CD8-positive, alpha-beta memory T cell (primary cell): ENCODE data around the gene TOP2B. TPM values are rescaled to one million over a fixed set of nuclear protein-coding genes. Genes with fewer than 3 reads are reported as not detected.
A peak's percentile ranks its signal among the peaks of the same experiment; 100 is the strongest.

Experiments
- CTCF ChIA-PET: fragments of 350-600 bp; sonication (Branson Sonifier 250); formaldehyde crosslinking; loops from one replicate; lab custom pipeline; 2021; ENCODE audit warnings: antibody characterized with exemption; lab: Charles Lee
- POLR2A ChIA-PET: fragments of 350-600 bp; sonication (Branson Sonifier 250); formaldehyde crosslinking; loops from one replicate; lab custom pipeline; 2021; ENCODE audit warnings: antibody characterized with exemption; lab: Charles Lee
- DNase-seq, 5 donors: peaks; one replicate each; pipeline versions ENCODE4 v3.0.0 to v3.0.0-alpha.2; 2020 to 2022; ENCODE audit warnings: mixed read lengths in 1 of 5
- H3K27ac ChIP-seq: one replicate; pipeline ENCODE4 v1.7.0; 2013; ENCODE audit warnings: low read depth, mild to moderate bottlenecking, low read length, moderate library complexity
- H3K27me3 ChIP-seq: 2 replicates; pipeline ENCODE4 v1.7.0; 2013; ENCODE audit warnings: low read length, mild to moderate bottlenecking; ENCODE audit not compliant: insufficient read depth, poor library complexity, severe bottlenecking
- H3K36me3 ChIP-seq: 2 replicates; pipeline ENCODE4 v1.7.0; 2013; ENCODE audit warnings: mild to moderate bottlenecking, low read length, moderate library complexity; ENCODE audit not compliant: insufficient read depth
- H3K4me1 ChIP-seq: 2 replicates; pipeline ENCODE4 v1.7.0; 2013; ENCODE audit warnings: mild to moderate bottlenecking, low read length, moderate library complexity; ENCODE audit not compliant: insufficient read depth
- H3K4me3 ChIP-seq: 2 replicates; pipeline ENCODE4 v1.7.0; 2013; ENCODE audit warnings: mild to moderate bottlenecking, low read length
- H3K9me3 ChIP-seq: 2 replicates; pipeline ENCODE4 v1.7.0; 2013; ENCODE audit warnings: mild to moderate bottlenecking, low read length
- H3K27ac Mint-ChIP-seq, 8 donors: one replicate each; pipeline ENCODE4 v1.8.0; 2020 to 2021; ENCODE audit warnings: mixed read lengths in 8 of 8, mild to moderate bottlenecking in 6 of 8, inconsistent platforms in 3 of 8, moderate library complexity in 3 of 8
- H3K27me3 Mint-ChIP-seq, 2 donors: one replicate each; pipeline ENCODE4 v1.8.0; 2020 to 2021; ENCODE audit warnings: mixed read lengths in 2 of 2, mild to moderate bottlenecking in 1 of 2, moderate library complexity in 1 of 2
- H3K36me3 Mint-ChIP-seq, 3 donors: one replicate each; pipeline ENCODE4 v1.8.0; 2020 to 2021; ENCODE audit warnings: mixed read lengths in 3 of 3, inconsistent platforms in 1 of 3, mild to moderate bottlenecking in 1 of 3
- H3K4me1 Mint-ChIP-seq, 3 donors: one replicate each; pipeline ENCODE4 v1.8.0; 2020 to 2021; ENCODE audit warnings: mixed read lengths in 3 of 3, inconsistent platforms in 1 of 3, mild to moderate bottlenecking in 1 of 3
- H3K4me3 Mint-ChIP-seq, 7 donors: one replicate each; pipeline ENCODE4 v1.8.0; 2020 to 2021; ENCODE audit warnings: mixed read lengths in 7 of 7, mild to moderate bottlenecking in 6 of 7, moderate library complexity in 4 of 7, inconsistent platforms in 2 of 7
- H3K9me3 Mint-ChIP-seq, 5 donors: one replicate each; pipeline ENCODE4 v1.8.0; 2020 to 2022; ENCODE audit warnings: mixed read lengths in 5 of 5, mild to moderate bottlenecking in 3 of 5, moderate library complexity in 2 of 5, inconsistent platforms in 1 of 5
- polyA plus RNA-seq: library from polyadenylated mRNA; unstranded; fragments of 300-500 nt; fragmentation: Illumina TruSeq; gene quantifications from one replicate; pipeline ENCODE4 v1.2.3, GENCODE V29; 2021
- total RNA-seq, 2 experiments: library from RNA; stranded (reverse); gene quantifications; one replicate each; pipeline ENCODE4 v1.2.3, GENCODE V29; 2021

Gene TOP2B
- total and polyA plus RNA-seq, 3 experiments from 2014 or later: 96.5 to 99.6 (median 98.6) TPM

- no peaks in the 10 kb centered on the region for H3K27me3 ChIP-seq
- no peaks in the 10 kb centered on the region for H3K9me3 ChIP-seq
- H3K4me1 ChIP-seq: no peaks in the 10 kb centered on the region
- no peak overlapping the region for H3K4me3 ChIP-seq
- H3K36me3 ChIP-seq: no peaks in the 10 kb centered on the region
- Mint-ChIP-seq H3K36me3 (peaks cover 0 to 15% (median 1%) of the 10 kb centered on the region in 3 donors), H3K4me1 (no peaks in the 10 kb centered on the region), H3K27ac (peak overlapping the region in 2 of 8 donors; percentile 51 to 77), H3K4me3 (no peak overlapping the region), H3K27me3 (no peaks in the 10 kb centered on the region), H3K9me3 (no peaks in the 10 kb centered on the region)
- POLR2A ChIA-PET: interaction anchor here (0.7 kb wide), 1 partner anchor 198 kb away, joined by 3 read pairs; the partner anchor contains the start of gene OXSM
- CTCF ChIA-PET: interaction anchor here (1.1 to 1.5 kb wide), 3 partner anchors 10 to 11 kb away, joined by 3 to 4 read pairs (median 3); no protein-coding TSS in a partner anchor
- no peak for DNase-seq
- H3K27ac ChIP-seq: no peak overlapping the region
Measured at GRCh38 chr3:25592510-25592968, 72.2 kb downstream of the TOP2B start.

DNA sequence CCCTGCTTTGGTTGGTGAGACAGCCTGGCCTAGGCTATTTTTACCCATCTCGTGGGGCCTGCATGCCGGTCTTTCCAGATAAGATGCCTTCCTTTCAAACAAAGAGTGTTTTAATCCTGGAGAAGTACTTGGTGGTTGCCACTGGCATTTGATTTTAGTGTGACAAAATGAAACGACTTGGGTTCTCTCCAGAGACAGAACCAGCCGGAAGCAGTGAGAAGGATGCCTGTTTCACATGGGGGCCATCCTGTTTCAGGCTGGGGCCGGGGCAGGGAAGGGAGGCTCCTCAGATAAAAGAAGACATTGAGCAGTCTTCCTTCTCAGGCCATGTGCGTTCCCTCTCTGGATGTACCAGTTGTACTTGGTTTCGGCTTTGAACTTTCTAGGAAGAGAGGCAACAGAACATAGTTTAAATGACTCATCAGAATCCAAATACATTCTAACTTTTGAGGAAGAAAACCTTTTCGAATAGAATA, 74.9 kb downstream of the TOP2B start:
- Histone ChIP-seq H3K4me3 (no peak overlapping the region), H3K27ac (no peak overlapping the region), H3K27me3 (no peaks in the 10 kb centered on the region), H3K36me3 (no peaks in the 10 kb centered on the region), H3K9me3 (no peaks in the 10 kb centered on the region), H3K4me1 (no peaks in the 10 kb centered on the region)
- Mint-ChIP-seq H3K27ac (no peak overlapping the region), H3K36me3 (no peaks in the 10 kb centered on the region), H3K4me1 (no peaks in the 10 kb centered on the region), H3K4me3 (no peak overlapping the region), H3K27me3 (peaks cover 0 to 3% of the 10 kb centered on the region in 2 donors), H3K9me3 (peaks cover 0 to 2% (median 0%) of the 10 kb centered on the region in 5 donors)
- no peak for DNase-seq
- ChIA-PET CTCF (no interaction called here), POLR2A (no interaction called here)

DNA sequence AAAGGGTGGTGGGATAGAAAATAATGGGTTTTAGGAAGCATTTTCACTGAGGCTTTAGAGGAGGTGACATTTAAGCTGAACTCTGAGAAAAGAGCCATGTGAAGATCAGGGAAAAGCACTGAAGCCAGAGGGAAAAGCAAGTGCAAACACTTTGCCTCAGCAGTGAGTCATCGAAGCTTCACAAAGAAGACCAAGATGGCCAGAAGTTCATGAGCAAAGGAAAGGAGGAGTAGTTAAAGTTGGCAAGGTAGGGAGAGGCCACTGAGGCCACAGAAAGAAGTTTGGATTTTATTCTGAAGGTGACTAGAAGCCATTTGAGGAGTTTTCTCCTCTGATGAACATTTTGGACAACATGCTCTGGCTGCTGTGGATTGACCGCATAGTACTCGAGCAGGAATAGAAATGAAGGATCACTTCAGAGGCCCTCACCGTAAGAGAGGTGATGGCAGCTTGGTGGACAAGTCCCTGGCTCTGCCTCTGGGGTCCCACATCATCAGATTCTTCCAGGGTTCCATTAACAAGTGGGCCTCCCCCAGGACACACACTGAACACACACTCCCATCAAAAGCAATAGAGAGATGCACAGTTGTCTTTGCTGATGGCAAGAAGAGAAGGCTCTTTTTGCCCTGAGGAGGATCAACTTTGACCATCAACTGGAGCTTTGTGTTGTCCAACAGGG, 75.5 kb downstream of the TOP2B start:
- Mint-ChIP-seq H3K36me3 (no peaks in the 10 kb centered on the region), H3K27ac (peak overlapping the region in 1 of 8 donors; percentile 13), H3K27me3 (peaks cover 2 to 5% of the 10 kb centered on the region in 2 donors), H3K4me3 (no peak overlapping the region), H3K4me1 (no peaks in the 10 kb centered on the region), H3K9me3 (peaks cover 0 to 2% (median 0%) of the 10 kb centered on the region in 5 donors)
- Histone ChIP-seq H3K36me3 (no peaks in the 10 kb centered on the region), H3K27me3 (no peaks in the 10 kb centered on the region), H3K4me1 (no peaks in the 10 kb centered on the region), H3K9me3 (no peaks in the 10 kb centered on the region), H3K4me3 (no peak overlapping the region), H3K27ac (no peak overlapping the region)
- DNase-seq: no peak
- ChIA-PET CTCF (no interaction called here), POLR2A (no interaction called here)

GRCh38 chr3:25588441-25589103, 76.1 kb downstream of the TOP2B start:
- no peak for DNase-seq
- ChIA-PET CTCF (no interaction called here), POLR2A (no interaction called here)
- no peak overlapping the region for H3K27ac Mint-ChIP-seq
- Histone ChIP-seq H3K4me3 (no peak overlapping the region), H3K27ac (no peak overlapping the region), H3K9me3 (no peaks in the 10 kb centered on the region), H3K27me3 (peaks cover under 1% of the 10 kb centered on the region), H3K36me3 (no peaks in the 10 kb centered on the region), H3K4me1 (no peaks in the 10 kb centered on the region)
- H3K9me3 Mint-ChIP-seq: peaks cover 0 to 2% (median 0%) of the 10 kb centered on the region in 5 donors
- H3K4me1 Mint-ChIP-seq: no peaks in the 10 kb centered on the region
- no peak overlapping the region for H3K4me3 Mint-ChIP-seq
- H3K27me3 Mint-ChIP-seq: peaks cover 5 to 12% of the 10 kb centered on the region in 2 donors
- no peaks in the 10 kb centered on the region for H3K36me3 Mint-ChIP-seq

- peaks cover 5 to 18% of the 10 kb centered on the region in 2 donors for H3K27me3 Mint-ChIP-seq
- ChIA-PET CTCF (interaction anchor here (1.0 kb wide), 1 partner anchor 8 kb away, joined by 3 read pairs; no protein-coding TSS in a partner anchor), POLR2A (no interaction called here)
- no peak for DNase-seq
- H3K4me3 Mint-ChIP-seq: no peak overlapping the region
- no peaks in the 10 kb centered on the region for H3K36me3 Mint-ChIP-seq
- peaks cover 6% of the 10 kb centered on the region for H3K27me3 ChIP-seq
- no peak overlapping the region for H3K4me3 ChIP-seq
- H3K36me3 ChIP-seq: no peaks in the 10 kb centered on the region
- no peaks in the 10 kb centered on the region for H3K4me1 ChIP-seq
- H3K27ac Mint-ChIP-seq: no peak overlapping the region
- no peaks in the 10 kb centered on the region for H3K9me3 ChIP-seq
- peaks cover 0 to 2% (median 0%) of the 10 kb centered on the region in 5 donors for H3K9me3 Mint-ChIP-seq
- no peaks in the 10 kb centered on the region for H3K4me1 Mint-ChIP-seq
- H3K27ac ChIP-seq: no peak overlapping the region
Measured at GRCh38 chr3:25587975-25588374, 76.7 kb downstream of the TOP2B start.

DNA sequence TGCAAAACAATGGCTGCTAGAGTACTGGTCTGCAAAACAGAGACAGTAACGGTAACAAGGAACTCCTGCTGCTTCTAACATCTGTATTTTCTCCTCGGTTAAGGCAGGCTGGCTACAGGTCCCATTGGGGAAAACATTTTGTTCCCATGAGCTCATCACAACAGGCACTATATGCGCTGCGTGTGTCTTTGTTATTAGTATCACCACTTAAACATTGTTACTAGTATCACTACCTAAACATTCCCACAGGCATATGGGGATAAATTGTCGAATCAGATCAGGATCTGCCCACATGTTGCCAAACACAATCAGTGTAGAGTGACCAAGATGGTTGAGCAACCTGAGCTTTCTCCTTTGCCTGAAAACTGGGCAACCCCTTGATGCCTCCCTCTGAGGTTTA, 77.2 kb downstream of the TOP2B start:
- H3K4me3 ChIP-seq: no peak overlapping the region
- no peaks in the 10 kb centered on the region for H3K9me3 ChIP-seq
- H3K27me3 ChIP-seq: peaks cover 7% of the 10 kb centered on the region
- Mint-ChIP-seq H3K27me3 (peaks cover 5 to 20% of the 10 kb centered on the region in 2 donors), H3K9me3 (peaks cover 0 to 2% (median 0%) of the 10 kb centered on the region in 5 donors), H3K4me3 (no peak overlapping the region), H3K4me1 (no peaks in the 10 kb centered on the region), H3K27ac (no peak overlapping the region), H3K36me3 (no peaks in the 10 kb centered on the region)
- no peaks in the 10 kb centered on the region for H3K4me1 ChIP-seq
- no peak overlapping the region for H3K27ac ChIP-seq
- DNase-seq: no peak
- ChIA-PET POLR2A (no interaction called here), CTCF (interaction anchor here (1.0 kb wide), 1 partner anchor 8 kb away, joined by 3 read pairs; no protein-coding TSS in a partner anchor)
- no peaks in the 10 kb centered on the region for H3K36me3 ChIP-seq

GRCh38 chr3:25587094-25587493, 77.6 kb downstream of the TOP2B start:
- H3K27ac ChIP-seq: no peak overlapping the region
- Mint-ChIP-seq H3K27ac (no peak overlapping the region), H3K4me1 (no peaks in the 10 kb centered on the region), H3K27me3 (peaks cover 6 to 25% of the 10 kb centered on the region in 2 donors), H3K9me3 (peaks cover 0 to 2% (median 0%) of the 10 kb centered on the region in 5 donors), H3K4me3 (no peak overlapping the region), H3K36me3 (no peaks in the 10 kb centered on the region)
- H3K4me3 ChIP-seq: no peak overlapping the region
- no peaks in the 10 kb centered on the region for H3K9me3 ChIP-seq
- no peaks in the 10 kb centered on the region for H3K4me1 ChIP-seq
- CTCF ChIA-PET: interaction anchor here (1.0 kb wide), 1 partner anchor 9 kb away, joined by 3 read pairs; no protein-coding TSS in a partner anchor
- H3K36me3 ChIP-seq: no peaks in the 10 kb centered on the region
- peaks cover 7% of the 10 kb centered on the region for H3K27me3 ChIP-seq
- POLR2A ChIA-PET: no interaction called here
- DNase-seq: no peak

DNA sequence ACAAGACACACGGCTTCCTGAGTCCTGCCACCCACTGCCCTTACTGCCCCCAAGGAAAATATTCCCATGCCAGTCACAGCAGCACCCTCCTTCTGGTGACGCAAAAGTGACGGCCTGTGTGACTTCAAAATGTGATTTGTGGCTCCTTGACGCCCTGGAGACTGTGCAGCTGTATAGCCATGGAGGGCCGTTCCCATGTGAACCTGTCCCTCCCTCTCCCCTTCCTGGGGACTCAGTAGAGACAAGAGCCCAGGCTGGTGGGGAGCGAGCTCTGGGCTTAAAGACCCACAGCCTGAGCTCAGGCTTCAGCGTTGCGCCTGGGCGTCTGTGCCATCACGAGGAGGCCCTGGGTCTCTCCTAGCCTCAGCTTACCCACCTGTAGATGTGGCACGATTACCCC, 78.2 kb downstream of the TOP2B start:
- Mint-ChIP-seq H3K27ac (no peak overlapping the region), H3K36me3 (no peaks in the 10 kb centered on the region), H3K4me1 (no peaks in the 10 kb centered on the region), H3K9me3 (peaks cover 0 to 2% (median 0%) of the 10 kb centered on the region in 5 donors), H3K4me3 (no peak overlapping the region), H3K27me3 (peaks cover 9 to 25% of the 10 kb centered on the region in 2 donors)
- ChIA-PET POLR2A (no interaction called here), CTCF (no interaction called here)
- no peak overlapping the region for H3K4me3 ChIP-seq
- H3K36me3 ChIP-seq: no peaks in the 10 kb centered on the region
- no peaks in the 10 kb centered on the region for H3K9me3 ChIP-seq
- no peak overlapping the region for H3K27ac ChIP-seq
- peaks cover 7% of the 10 kb centered on the region for H3K27me3 ChIP-seq
- no peak for DNase-seq
- no peaks in the 10 kb centered on the region for H3K4me1 ChIP-seq
